GM12864 (cell line): ENCODE measurements around the gene NRG2.

ENCODE experiments used
- DNase-seq: peaks from one replicate; pipeline ENCODE4 v3.0.0-alpha.2; 2011; ENCODE audit warnings: low read depth
- H3K4me3 ChIP-seq: 2 replicates; pipeline ENCODE4 v1.5.1; 2011; ENCODE audit warnings: mild to moderate bottlenecking, low read depth, low read length, control low read depth
- CTCF ChIP-seq: IDR thresholded peaks from 2 replicates; pipeline ENCODE4 v1.5.1; 2011; ENCODE audit warnings: low read depth, mild to moderate bottlenecking, moderate library complexity, low read length, control low read depth, inconsistent platforms; ENCODE audit errors: missing control alignments

NRG2 gene

GRCh38 chr5:139900546-139901250, 142.4 kb downstream of the NRG2 start:
- no peak for TF ChIP-seq CTCF
- no peak overlapping the region for H3K4me3 ChIP-seq
- DNase-seq, result no peak

DNA sequence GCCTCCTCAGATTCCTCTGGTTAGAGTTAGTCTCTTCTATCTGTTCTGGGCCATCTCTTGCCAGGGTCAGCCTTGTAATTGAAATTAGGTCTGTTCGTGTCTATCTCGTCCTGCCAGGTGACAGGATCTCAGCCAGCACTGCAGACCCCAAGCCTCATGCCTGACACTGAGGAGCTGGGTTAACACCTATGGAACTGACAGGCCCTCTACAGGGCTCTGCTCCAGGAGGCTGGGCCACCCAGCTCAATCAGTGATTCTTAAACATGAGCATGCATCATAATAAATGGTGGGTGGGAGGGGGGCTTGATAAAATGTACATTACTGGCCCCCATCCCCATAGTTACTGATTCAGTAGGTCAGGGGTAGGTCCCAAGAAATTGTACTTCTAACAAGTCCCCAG, 144.1 kb downstream of the NRG2 start:
- no peak for TF ChIP-seq CTCF
- DNase-seq, result no peak
- H3K4me3 ChIP-seq, result no peak overlapping the region

GRCh38 chr5:139897982-139898381, 145.1 kb downstream of the NRG2 start:
- DNase-seq, result no peak
- no peak for TF ChIP-seq CTCF
- H3K4me3 ChIP-seq, result no peak overlapping the region

DNA sequence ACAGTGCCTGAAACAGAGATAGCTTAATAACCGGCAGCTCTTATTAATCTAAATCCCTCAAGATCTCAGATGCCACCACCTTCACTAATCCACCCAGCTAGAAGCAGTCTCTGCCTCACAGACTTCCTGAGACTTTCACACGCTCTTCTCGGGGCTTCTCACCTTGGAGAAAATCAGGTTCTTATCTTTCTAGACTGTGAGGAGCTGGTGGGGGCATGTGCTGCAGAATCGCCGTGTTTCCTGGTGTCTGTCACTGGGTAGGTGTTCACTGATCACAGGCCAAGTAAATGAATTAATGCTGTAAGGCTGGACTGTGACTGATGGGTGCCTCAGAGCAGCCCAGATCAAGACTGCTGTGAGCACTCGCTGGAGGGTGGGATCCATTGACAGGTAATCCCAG, 145.8 kb downstream of the NRG2 start:
- DNase-seq, result no peak
- TF ChIP-seq CTCF, result no peak
- H3K4me3 ChIP-seq, result no peak overlapping the region

DNA sequence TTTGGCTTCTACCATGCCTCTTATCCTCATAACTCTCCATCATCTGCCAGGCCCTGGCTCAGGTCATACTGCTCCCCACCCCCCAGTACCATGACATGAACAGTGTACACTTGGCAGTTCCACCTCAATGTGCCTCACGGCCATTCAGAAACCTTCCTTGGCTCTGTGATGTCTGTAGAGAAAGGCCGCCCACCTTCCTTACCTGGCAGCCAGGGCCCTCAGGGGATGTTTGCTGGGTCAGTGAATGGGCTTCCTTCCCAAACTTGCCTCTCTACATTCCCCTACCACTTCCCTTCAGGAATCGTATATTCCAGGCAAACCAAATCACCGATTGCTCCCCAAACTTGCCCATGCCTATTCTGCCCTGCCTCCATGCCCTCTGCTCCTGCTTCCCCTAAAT, 146.4 kb downstream of the NRG2 start:
- no peak overlapping the region for H3K4me3 ChIP-seq
- no peak for DNase-seq
- TF ChIP-seq CTCF, result no peak

DNA sequence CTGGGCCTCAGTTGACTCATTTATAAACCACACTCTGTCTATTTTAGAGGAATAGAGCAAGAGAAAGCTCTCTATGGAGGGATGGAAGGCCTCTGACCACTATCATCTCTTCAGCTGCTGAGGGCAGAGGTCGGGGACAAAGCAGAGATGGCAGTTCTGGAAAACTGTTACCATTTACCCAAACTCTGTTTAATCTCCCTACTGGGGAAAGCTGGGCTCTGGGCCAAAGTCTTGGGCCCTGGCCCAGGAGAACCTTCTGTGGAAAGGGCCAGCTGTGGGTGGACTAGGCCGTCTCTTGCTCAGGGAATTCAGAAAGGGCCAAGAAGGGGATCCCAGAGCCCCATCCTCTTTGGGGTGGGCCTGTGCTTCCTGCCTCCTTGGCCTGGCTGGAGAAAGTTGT, 147.5 kb downstream of the NRG2 start:
- no peak for TF ChIP-seq CTCF
- DNase-seq, result no peak
- H3K4me3 ChIP-seq, result no peak overlapping the region

DNA sequence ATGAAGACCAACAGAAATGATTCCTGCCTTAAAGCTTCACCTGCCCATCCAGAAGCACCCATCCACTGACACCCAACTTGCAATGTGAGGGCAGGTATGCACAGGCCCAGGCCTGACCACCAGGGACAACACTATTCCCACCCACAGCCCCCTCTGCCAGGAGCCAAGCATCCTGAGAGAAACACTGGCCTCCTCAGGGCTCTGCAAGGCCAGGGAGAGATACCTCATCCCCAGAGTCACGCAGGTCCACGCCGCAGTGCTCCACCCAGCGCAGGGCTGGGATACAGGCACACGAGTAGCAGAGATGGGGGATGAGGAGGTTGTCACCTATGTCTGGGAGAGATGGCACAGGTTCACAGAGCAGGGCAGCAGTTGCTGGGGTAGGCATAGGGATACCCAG, 148.1 kb downstream of the NRG2 start:
- H3K4me3 ChIP-seq, result no peak overlapping the region
- DNase-seq, result no peak

More for the DNA sequence above, 148.1 kb downstream of the NRG2 start:
- TF ChIP-seq CTCF, result no peak
